Esophagus muscularis mucosa (tissue), 4 donors: ENCODE data around the gene GRM5. TPM values are rescaled to one million over a fixed set of nuclear protein-coding genes. Genes with fewer than 3 reads are reported as not detected.

Experiments used
- DNase-seq: peaks from one replicate; pipeline ENCODE4 v3.0.0-alpha.2; 2017; ENCODE audit errors: extremely low spot score
- H3K27ac ChIP-seq, 4 donors: fragments of 200-600 bp; sonication (generic); replicated peaks in 1 of 4; 1 replicate in 3 of 4; 2 replicates in 1 of 4; pipeline ENCODE4 v1.5.1; 2016 to 2019; ENCODE audit warnings: mild to moderate bottlenecking in 1 of 4
- H3K27me3 ChIP-seq, 4 donors: fragments of 200-600 bp; sonication (generic); one replicate each; pipeline versions ENCODE4 v1.5.1 to v1.6.0; 2016 to 2019
- H3K36me3 ChIP-seq, 4 donors: fragments of 200-600 bp; sonication (generic); one replicate each; pipeline ENCODE4 v1.5.1; 2016 to 2019
- H3K4me1 ChIP-seq, 4 donors: fragments of 200-600 bp; sonication (generic); one replicate each; pipeline ENCODE4 v1.5.1; 2016 to 2019
- H3K4me3 ChIP-seq, 4 donors: fragments of 200-600 bp; sonication (generic); 1 replicate in 2 of 4; 2 replicates in 2 of 4; pipeline ENCODE4 v1.5.1; 2016 to 2019; ENCODE audit warnings: mild to moderate bottlenecking in 4 of 4, moderate library complexity in 1 of 4
- H3K9me3 ChIP-seq, 4 donors: fragments of 200-600 bp; sonication (generic); 1 replicate in 3 of 4; 2 replicates in 1 of 4; pipeline ENCODE4 v1.5.1; 2016 to 2019
- EP300 ChIP-seq: sonication (generic); formaldehyde crosslinking; IDR thresholded peaks from one replicate; pipeline ENCODE4 v1.6.1; 2017; ENCODE audit warnings: antibody characterized with exemption
- POLR2A ChIP-seq: fragments of 450-650 bp; IDR thresholded peaks from one replicate; pipeline ENCODE4 v1.6.1; 2017; ENCODE audit warnings: antibody characterized with exemption, moderate library complexity, mild to moderate bottlenecking, low read depth
- POLR2AphosphoS5 ChIP-seq, 2 donors: sonication (generic); formaldehyde crosslinking; IDR thresholded peaks; one replicate each; pipeline ENCODE4 v1.6.1; 2017; ENCODE audit warnings: antibody characterized with exemption in 2 of 2
- WGBS: methylation state at CpG from one replicate; pipeline ENCODE4 v1.1.5; 2018; 5-methylcytosine and 5-hydroxymethylcytosine counted together
- intact Hi-C: fragments of 100-400 bp; cut with DNase I; formaldehyde crosslinking; loops from one replicate; pipeline ENCODE4 v1.15.1; 2023
- total RNA-seq, 4 donors: library from RNA; depleted of rRNA; stranded (reverse); fragments of >200 nt; gene quantifications; one replicate each; pipeline versions ENCODE4 v1.1.0 to v1.2.1, GENCODE V29; 2016
- TF ChIP-seq, protein P1 (sequence below), 3 experiments: fragments of 200-600 bp in 2 of 3; fragments of 450-650 bp in 1 of 3; sonication (generic) in 2 of 3; IDR thresholded peaks; one replicate each; pipeline ENCODE4 v1.5.1; 2017 to 2019; ENCODE audit warnings: antibody characterized with exemption in 3 of 3, mild to moderate bottlenecking in 2 of 3, moderate library complexity in 1 of 3

The GRM5 gene
- total RNA-seq, 4 donors from 2014 or later, result not detected

DNA sequence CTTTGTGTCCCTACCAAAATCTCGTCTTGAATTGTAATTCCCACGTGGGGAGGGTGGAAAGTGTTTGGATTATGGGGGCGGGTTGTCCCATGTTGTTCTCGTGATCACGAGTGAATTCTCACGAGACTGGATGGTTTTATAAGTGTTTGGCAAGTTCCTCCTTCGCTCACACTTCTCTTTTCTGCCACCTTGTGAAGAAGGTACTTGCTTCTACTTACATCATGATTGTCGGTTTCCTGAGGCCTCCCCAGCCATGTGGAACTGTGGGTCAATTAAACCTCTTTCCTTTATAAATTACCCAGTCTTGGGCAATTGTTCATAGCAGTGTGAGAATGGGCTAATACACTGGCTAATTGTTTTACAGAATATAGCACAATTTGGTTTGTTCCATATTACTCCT is 326.3 kb downstream of the GRM5 start:
- no peaks in the 10 kb centered on the region for H3K4me1 ChIP-seq
- intact Hi-C loops, result no loop called here
- DNase-seq, result no peak
- H3K27ac ChIP-seq, result no peak overlapping the region
- WGBS, result 81% methylated on average over 8 of the region's 8 CpGs
- H3K36me3 ChIP-seq, result no peaks in the 10 kb centered on the region
- TF ChIP-seq POLR2A, result no peak
- no peak for TF ChIP-seq EP300
- TF ChIP-seq, protein P1, sequence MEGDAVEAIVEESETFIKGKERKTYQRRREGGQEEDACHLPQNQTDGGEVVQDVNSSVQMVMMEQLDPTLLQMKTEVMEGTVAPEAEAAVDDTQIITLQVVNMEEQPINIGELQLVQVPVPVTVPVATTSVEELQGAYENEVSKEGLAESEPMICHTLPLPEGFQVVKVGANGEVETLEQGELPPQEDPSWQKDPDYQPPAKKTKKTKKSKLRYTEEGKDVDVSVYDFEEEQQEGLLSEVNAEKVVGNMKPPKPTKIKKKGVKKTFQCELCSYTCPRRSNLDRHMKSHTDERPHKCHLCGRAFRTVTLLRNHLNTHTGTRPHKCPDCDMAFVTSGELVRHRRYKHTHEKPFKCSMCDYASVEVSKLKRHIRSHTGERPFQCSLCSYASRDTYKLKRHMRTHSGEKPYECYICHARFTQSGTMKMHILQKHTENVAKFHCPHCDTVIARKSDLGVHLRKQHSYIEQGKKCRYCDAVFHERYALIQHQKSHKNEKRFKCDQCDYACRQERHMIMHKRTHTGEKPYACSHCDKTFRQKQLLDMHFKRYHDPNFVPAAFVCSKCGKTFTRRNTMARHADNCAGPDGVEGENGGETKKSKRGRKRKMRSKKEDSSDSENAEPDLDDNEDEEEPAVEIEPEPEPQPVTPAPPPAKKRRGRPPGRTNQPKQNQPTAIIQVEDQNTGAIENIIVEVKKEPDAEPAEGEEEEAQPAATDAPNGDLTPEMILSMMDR (IDR thresholded peaks at IDR 0.05), result no peak
- TF ChIP-seq POLR2AphosphoS5 (IDR thresholded peaks at IDR 0.05), result no peak
- no peaks in the 10 kb centered on the region for H3K27me3 ChIP-seq
- no peaks in the 10 kb centered on the region for H3K9me3 ChIP-seq
- H3K4me3 ChIP-seq, result no peak overlapping the region

DNA sequence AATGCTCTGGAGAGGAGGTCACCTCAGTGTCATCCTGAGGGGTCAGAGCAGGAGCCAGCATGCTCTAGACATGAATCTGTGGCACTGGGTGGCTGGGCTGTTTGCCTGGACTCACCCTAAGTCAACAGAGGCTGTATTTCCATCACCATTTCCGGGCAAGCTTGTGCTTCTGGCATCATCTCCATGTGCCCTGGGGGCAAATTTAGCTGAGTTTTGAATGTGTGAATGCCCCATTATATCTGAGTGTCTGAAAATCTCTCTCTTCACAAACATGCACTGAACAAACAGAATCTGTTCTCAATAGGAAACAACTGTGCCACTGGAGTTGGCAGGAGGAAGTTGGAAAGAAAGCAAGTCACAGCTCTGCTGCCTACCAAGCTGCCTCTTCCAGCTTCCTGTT is 356.2 kb downstream of the GRM5 start:
- intact Hi-C loops, result no loop called here
- DNase-seq, result no peak
- TF ChIP-seq, protein P1 (IDR thresholded peaks at IDR 0.05), result no peak
- TF ChIP-seq POLR2A (no peak), POLR2AphosphoS5 (IDR thresholded peaks at IDR 0.05) (no peak), EP300 (no peak)
- Histone ChIP-seq H3K27ac (no peak overlapping the region), H3K36me3 (no peaks in the 10 kb centered on the region), H3K27me3 (no peaks in the 10 kb centered on the region), H3K4me3 (no peak overlapping the region), H3K9me3 (no peaks in the 10 kb centered on the region), H3K4me1 (no peaks in the 10 kb centered on the region)
- WGBS, result 71% methylated on average over 1 of the region's 1 CpG

DNA sequence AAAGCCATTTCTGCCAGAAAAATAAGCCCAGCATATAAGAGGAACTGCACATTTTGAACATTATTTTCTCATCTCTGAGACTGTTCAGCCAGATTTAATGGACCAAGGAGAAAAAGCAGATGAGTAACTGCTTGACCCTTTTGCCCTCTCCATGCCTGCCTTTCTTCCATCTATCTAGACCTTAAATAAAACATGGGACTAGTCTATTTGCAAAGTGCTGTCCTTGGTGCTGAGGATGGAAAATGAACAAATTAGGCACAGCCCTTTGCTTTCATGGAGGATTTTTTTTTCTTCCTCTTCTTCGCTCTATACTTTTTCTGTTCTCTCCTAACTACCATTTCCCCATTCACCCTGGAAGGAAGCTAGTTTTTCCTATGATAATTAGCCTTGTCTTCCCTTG is 361.3 kb downstream of the GRM5 start:
- DNase-seq, result no peak
- whole genome bisulfite sequencing, result 97% methylated on average over 1 of the region's 1 CpG
- Histone ChIP-seq H3K36me3 (no peaks in the 10 kb centered on the region), H3K27ac (no peak overlapping the region), H3K4me3 (no peak overlapping the region), H3K9me3 (no peaks in the 10 kb centered on the region), H3K27me3 (no peaks in the 10 kb centered on the region), H3K4me1 (no peaks in the 10 kb centered on the region)
- intact Hi-C loops, result no loop called here
- TF ChIP-seq POLR2A (no peak), EP300 (no peak), POLR2AphosphoS5 (IDR thresholded peaks at IDR 0.05) (no peak)

DNA sequence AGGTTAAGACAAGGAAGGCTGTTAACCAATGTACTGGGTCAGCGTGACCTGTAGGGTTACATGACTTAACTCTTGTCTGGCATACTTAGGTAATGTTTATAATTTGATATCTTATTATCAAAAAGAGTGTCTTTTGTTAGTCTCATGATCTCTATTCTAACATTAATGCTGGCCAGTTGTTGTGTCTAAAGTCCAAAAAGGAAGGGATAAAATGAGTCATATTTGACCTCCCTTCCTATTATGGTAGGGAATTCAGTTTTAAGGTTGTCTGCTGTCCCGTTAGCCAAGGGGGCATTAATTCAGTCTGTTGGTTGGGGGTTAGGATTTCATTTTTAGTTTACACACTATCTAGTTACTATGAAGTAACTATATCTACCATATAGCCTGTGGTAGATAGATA is 364.0 kb downstream of the GRM5 start:
- WGBS, result 68% methylated on average over 2 of the region's 2 CpGs
- intact Hi-C loops, result no loop called here
- DNase-seq, result no peak
- Histone ChIP-seq H3K4me3 (no peak overlapping the region), H3K36me3 (no peaks in the 10 kb centered on the region), H3K27me3 (no peaks in the 10 kb centered on the region), H3K27ac (no peak overlapping the region), H3K9me3 (no peaks in the 10 kb centered on the region), H3K4me1 (no peaks in the 10 kb centered on the region)
- TF ChIP-seq POLR2AphosphoS5 (IDR thresholded peaks at IDR 0.05) (no peak), POLR2A (no peak), EP300 (no peak)
- TF ChIP-seq, protein P1 (IDR thresholded peaks at IDR 0.05), result no peak

DNA sequence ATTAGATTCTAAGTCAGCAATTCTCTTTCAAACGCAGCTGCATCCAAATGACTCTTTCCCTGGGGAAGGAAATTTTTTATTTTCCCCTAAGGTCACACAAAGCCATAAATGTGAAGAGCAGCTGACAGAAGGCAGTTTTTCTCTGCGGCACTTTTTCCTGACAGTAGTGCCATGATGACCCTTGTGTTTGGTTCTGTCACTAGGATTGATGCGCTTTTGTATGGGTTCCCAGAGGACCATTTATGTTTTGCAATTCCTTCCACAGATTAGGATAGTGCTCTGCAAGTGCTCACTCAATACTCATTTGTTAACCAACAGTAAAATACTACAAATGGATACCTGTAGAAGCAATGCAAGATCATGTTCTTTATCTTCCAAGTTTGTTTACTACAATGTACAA is 368.6 kb downstream of the GRM5 start:
- WGBS, result 58% methylated on average over 3 of the region's 3 CpGs
- intact Hi-C loops, result no loop called here

More for the DNA sequence above, 368.6 kb downstream of the GRM5 start:
- no peaks in the 10 kb centered on the region for H3K9me3 ChIP-seq
- TF ChIP-seq POLR2A (no peak), EP300 (no peak), POLR2AphosphoS5 (IDR thresholded peaks at IDR 0.05) (no peak)
- TF ChIP-seq, protein P1 (IDR thresholded peaks at IDR 0.05), result no peak
- H3K4me3 ChIP-seq, result no peak overlapping the region
- H3K4me1 ChIP-seq, result no peaks in the 10 kb centered on the region
- H3K36me3 ChIP-seq, result no peaks in the 10 kb centered on the region
- no peaks in the 10 kb centered on the region for H3K27me3 ChIP-seq
- no peak for DNase-seq
- H3K27ac ChIP-seq, result no peak overlapping the region
